HG02970 (cell line): ENCODE measurements around the gene SLC35F3.
"Not testable (repeated sequence)": the region's sequence is repeated elsewhere in the genome, so short reads cannot be mapped to it uniquely, and the experiment has no call there.

Experiments
- ATAC-seq: cut with Tn5 transposase; IDR thresholded peaks from one replicate; pipeline ENCODE4 v1.9.1; 2021; ENCODE audit warnings: mild to moderate bottlenecking, moderate library complexity, moderate number of reproducible peaks; ENCODE audit not compliant: unreplicated experiment, low FRiP score

SLC35F3 gene

DNA sequence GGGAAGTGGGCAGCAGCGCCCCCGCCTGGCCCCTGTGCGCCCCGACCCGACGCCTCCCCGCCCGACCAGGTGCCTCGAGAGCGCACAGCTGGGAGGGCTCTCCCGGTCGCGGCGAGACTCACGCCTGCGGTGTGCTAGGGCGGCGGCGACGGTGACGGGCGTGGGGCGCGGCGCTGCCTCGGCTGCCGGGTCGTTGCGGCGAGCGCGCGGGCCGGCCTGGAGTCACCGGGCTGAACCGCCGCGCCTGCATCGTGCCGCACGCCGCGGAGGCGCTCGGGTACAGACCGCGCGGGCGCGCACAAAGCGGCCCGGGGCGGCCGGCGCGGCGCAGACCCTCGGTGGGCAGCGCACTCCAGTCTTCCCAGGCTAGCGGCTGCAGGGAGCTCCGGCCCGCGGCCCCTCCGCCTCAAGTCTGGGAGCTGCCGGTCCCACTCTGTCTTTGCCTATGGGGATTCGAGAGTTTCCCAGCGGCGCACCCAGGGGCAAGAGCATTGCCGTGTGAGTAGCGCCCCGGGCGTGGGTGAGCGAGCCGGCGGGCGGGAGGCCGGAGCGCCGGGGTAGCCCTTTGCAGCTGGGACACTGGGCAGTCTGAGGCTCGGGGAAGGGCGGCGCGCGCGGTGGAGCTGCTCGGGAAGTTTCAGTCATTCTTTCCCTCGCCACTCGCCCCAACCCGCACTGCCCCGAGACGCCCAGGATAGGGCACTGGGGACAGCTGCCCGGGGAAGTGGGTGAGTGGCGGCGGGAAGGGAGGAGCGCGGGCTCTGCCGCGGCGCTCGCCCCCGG is at the start of gene SLC35F3:
TSS of gene SLC35F3 (plus strand) at position 44 of the 783 bp plus-strand sequence.
- no peak for ATAC-seq

- ATAC-seq: no peak
These were observed 45.0 kb upstream of the SLC35F3 start for GRCh38 chr1:233859446-233859845.

- no peak for ATAC-seq
These were observed 40.5 kb upstream of the SLC35F3 start for GRCh38 chr1:233863901-233864545.

DNA sequence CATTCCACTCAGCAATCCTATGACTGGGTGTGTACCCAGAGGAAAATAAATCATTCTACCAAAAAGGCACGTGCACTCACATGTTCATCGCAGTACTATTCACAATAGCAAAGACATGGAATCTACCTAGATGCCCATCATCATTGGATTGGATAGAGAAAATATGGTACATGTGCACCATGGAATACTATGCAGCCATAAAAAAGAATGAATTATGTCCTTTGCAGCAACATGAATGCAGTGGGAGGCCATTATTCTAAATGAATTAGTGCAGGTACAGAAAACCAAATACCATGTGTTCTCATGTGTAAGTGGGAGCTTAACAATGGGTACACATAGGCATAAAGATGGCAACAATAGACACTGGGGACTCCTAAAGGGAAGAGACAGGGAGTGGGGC is 39.9 kb upstream of the SLC35F3 start:
- no peak for ATAC-seq

- ATAC-seq: no peak
These were observed 39.3 kb upstream of the SLC35F3 start for GRCh38 chr1:233865216-233865615.

GRCh38 chr1:233865902-233866301 is 38.6 kb upstream of the SLC35F3 start:
- ATAC-seq: no peak

GRCh38 chr1:233867028-233867427 is 37.4 kb upstream of the SLC35F3 start:
- ATAC-seq: no peak

- ATAC-seq: no peak
These were observed 36.0 kb upstream of the SLC35F3 start for GRCh38 chr1:233868461-233868860.

GRCh38 chr1:233869680-233870079 is 34.8 kb upstream of the SLC35F3 start:
- no peak for ATAC-seq

- no peak for ATAC-seq
These were observed 30.8 kb upstream of the SLC35F3 start for GRCh38 chr1:233873666-233874065.

- no peak for ATAC-seq
These were observed 24.6 kb upstream of the SLC35F3 start for GRCh38 chr1:233879841-233880240.

DNA sequence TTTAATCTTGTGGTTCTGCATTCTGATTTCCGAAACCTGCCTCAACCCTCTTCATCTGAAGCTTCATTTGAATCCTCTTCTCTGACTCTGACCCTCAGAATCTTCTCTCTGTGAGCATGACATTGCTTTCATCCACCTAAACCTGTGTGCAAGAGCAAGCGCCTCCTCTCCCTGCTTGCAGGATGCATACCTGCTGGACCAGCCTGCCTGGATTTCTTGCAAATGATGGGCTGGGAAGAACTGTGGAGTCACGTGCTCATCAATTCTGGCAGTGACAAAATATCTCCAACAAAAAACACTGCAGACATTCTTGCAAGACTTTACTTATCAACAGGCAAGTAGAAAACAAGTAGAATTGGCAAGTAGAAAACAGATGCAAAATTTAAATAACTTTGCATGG is 20.8 kb upstream of the SLC35F3 start:
- no peak for ATAC-seq

GRCh38 chr1:233884461-233885151 is 19.9 kb upstream of the SLC35F3 start:
- ATAC-seq: no peak

- no peak for ATAC-seq
These were observed 19.1 kb upstream of the SLC35F3 start for GRCh38 chr1:233885196-233885920.

DNA sequence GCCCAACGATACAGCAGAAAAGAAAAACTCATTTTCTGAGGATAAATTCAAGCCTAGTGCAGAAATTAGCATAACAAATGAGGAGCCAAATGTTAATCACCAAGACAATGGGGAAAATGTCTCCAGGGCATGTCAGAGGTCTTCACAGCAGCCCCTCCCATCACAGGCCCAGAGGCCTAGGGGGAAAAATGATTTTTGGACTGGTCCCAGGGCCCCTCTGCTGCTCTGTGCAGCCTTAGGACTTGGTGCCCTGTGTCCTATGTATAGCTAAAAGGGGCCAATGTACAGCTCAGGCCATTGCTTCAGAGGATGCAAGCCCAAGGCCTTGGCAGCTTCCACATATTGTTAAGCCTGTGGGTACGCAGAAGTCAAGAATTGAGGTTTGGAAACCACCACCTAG is 13.3 kb upstream of the SLC35F3 start:
- ATAC-seq: not testable (repeated sequence)

- peak; percentile 78 for ATAC-seq
These were observed 6.9 kb upstream of the SLC35F3 start for GRCh38 chr1:233897325-233898162.

DNA sequence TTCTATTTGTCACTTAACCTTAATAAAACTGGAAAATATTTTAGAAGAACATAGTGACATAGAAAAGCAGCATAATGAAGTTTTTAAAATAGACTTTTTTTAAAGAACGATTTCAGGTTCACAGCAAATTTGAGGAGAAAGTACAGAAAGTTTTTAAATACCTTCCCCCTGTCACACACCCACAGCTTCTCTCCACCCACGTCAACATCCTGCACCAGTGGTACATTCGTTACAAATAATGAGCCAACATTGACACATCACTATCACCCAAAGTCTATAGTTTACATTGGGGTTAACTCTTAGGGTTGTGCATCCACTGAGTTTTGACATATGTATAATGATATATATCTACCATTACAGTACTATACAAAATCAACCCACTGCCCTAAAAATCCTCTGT is 3.0 kb upstream of the SLC35F3 start:
- no peak for ATAC-seq

DNA sequence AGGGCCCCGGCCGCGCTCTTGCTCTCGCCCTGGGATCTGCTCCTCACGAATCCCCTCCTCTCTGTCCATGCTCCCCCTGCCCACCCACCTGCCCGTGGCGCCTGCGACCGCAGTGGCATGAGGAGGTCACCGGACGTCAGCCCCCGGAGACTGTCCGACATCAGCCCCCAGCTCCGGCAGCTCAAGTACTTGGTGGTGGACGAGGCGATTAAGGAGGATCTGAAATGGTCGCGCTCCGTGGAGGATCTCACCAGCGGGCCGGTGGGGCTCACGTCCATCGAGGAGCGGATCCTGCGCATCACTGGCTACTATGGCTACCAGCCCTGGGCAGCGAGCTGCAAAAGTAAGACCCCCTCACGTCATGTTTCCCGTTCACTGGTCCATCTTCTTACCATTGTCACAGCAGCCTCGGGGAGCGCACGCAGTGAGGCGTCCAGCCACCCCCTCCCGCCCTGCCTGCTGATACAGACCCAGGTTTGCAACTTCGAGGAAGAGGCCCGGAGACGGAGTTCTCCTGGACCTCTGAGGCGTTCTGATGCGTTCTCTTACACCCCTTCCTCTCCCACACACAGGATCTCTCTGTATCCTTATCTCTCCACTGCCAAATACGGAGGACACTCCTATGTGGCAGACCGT is 1.1 kb downstream of the SLC35F3 start:
- ATAC-seq: no peak

DNA sequence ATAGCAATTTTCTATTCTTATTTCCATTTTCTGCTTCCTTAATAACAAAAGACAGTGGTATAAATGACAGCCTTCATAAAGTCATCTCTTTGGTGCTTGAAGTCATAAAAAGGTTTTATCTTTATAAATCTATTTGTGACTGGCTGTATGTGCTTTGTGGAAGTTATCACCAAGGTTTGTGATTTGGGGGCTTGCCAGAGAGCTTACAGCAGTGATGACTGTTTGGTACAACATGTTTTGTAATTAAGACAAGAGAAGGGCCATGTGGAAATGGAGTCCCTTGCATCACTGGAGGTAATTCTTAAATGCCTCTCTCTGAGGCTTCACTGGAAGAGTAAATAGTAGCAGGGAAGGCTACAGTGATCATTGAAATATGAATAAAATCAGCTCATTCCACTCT is 2.7 kb downstream of the SLC35F3 start:
- ATAC-seq: no peak
